Mesothelial cell of epicardium (in vitro differentiated cells): ENCODE data around the gene RNF225. TPM values are rescaled to one million over a fixed set of nuclear protein-coding genes. Genes with fewer than 3 reads are reported as not detected.
"Not testable (repeated sequence)": the region's sequence is repeated elsewhere in the genome, so short reads cannot be mapped to it uniquely, and the experiment has no call there.

ENCODE experiments used
- DNase-seq, 2 experiments: peaks; one replicate each; pipeline ENCODE4 v3.0.0; 2021; ENCODE audit warnings: low spot score in 2 of 2; ENCODE audit not compliant: unreplicated experiment in 2 of 2
- H3K27ac Mint-ChIP-seq: 2 replicates; pipeline ENCODE4 v1.8.0; 2021; ENCODE audit warnings: mixed read lengths
- H3K27me3 Mint-ChIP-seq: 2 replicates; pipeline ENCODE4 v1.8.0; 2021; ENCODE audit warnings: low read depth, mixed read lengths
- H3K36me3 Mint-ChIP-seq: 2 replicates; pipeline ENCODE4 v1.8.0; 2021; ENCODE audit warnings: mixed read lengths
- H3K4me1 Mint-ChIP-seq: 2 replicates; pipeline ENCODE4 v1.8.0; 2021; ENCODE audit warnings: mixed read lengths
- H3K4me3 Mint-ChIP-seq: 2 replicates; pipeline ENCODE4 v1.8.0; 2021; ENCODE audit warnings: mild to moderate bottlenecking, moderate library complexity, mixed read lengths
- H3K9me3 Mint-ChIP-seq: 2 replicates; pipeline ENCODE4 v1.8.0; 2021; ENCODE audit warnings: mixed read lengths
- CTCF ChIP-seq: fragments of 200-600 bp; sonication (generic); IDR thresholded peaks from one replicate; pipeline ENCODE4 v1.5.0; 2021; ENCODE audit warnings: antibody characterized with exemption; ENCODE audit not compliant: unreplicated experiment
- microRNA-seq: library from miRNA; unstranded; fragments of <30 nt; microRNA quantifications from one replicate; pipeline ENCODE4 v1.2.0, GENCODE V29; 2021; ENCODE audit warnings: inconsistent platforms, mixed read lengths
- total RNA-seq: library from RNA; stranded (reverse); gene quantifications from 3 replicates; pipeline ENCODE4 v1.2.1, GENCODE V29; 2021

Gene RNF225
- total RNA-seq, 1 donor from 2014 or later = 0.83 TPM

DNA sequence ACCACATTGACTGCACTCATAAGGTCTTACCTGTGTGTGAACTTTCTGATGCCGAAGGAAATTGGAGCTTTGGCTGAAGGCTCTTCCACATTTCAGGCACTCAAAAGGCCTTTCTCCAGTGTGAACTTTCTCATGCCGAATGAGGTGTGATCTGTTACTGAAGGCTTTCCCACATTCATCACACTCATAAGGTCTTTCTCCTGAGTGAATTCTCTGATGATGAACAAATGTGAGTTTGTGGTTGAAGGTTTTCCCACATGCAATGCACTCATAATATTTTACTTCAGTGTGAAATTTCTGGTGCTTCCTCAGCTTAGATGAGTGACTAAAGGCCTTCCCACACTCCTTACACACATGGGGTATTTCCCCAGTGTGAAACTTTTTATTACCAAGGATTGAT, 38.8 kb downstream of the RNF225 start:
- Mint-ChIP-seq H3K36me3 (peaks cover 85% of the 10 kb centered on the region), H3K27ac (no peak overlapping the region), H3K9me3 (peaks cover 71% of the 10 kb centered on the region), H3K4me1 (peaks cover 2% of the 10 kb centered on the region), H3K27me3 (peaks cover 5% of the 10 kb centered on the region), H3K4me3 (no peak overlapping the region)
- TF ChIP-seq CTCF = no peak
- no peak for DNase-seq

DNA sequence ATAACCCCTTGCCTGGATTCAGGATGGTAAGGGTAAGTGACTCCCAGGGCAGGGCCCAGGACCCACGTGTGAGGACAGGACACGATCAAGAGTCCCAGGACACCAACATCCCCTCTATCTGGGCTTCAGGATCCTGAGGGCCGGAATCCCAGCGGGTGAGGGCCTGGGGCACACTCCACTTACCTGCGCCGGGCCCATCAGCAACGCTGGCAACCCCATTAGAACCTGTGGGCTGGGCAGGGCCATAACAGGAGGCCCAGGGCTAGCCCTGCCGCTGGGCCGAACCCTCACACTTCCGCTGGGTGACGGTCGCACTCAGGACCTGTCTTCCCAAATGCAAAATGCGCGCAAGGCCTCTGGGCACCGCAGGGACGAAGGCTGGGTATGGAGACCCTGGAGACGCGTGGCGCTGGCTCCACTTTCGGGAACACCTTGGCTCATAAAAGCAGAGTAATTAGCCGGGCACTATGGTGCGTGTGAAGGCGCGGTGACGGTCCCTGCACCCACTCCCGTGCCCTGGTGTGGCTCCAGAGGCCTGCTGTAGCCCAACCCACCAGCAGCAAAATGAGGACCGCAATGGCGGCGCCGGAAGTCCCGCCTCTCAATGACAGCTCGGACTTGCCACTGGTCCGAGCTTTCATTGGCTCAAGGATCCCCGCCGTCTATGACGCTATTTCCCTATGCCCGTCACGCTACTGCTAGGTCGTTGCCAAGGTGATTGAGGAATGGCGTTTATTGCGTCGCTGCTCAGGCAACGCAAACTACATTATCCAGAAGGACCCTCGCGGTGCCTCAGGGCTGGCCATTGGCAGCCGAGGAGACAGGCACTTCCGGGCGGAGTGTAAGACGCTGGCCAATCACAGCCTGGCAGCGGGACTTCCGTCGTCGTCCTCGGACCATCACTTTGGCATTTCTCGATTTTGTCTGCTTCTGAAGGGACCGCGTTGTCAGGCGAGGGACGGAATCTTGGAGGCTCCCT, 44.4 kb downstream of the RNF225 start, which contains the start of gene ZNF132:
ZNF132 (minus strand) TSS at position 578 of the 979 bp plus-strand sequence; CDS start at position 246, 332 bp downstream.
- Mint-ChIP-seq H3K4me3 (peak within 1 kb of the TSS; percentile 84), H3K27me3 (peaks cover 45% of the 10 kb centered on the region), H3K27ac (peak within 1 kb of the TSS; percentile 94), H3K9me3 (peaks cover 62% of the 10 kb centered on the region), H3K4me1 (peaks cover 13% of the 10 kb centered on the region), H3K36me3 (peaks cover 52% of the 10 kb centered on the region)
- DNase-seq = peak; percentile 84 to 85
- TF ChIP-seq CTCF = no peak

DNA sequence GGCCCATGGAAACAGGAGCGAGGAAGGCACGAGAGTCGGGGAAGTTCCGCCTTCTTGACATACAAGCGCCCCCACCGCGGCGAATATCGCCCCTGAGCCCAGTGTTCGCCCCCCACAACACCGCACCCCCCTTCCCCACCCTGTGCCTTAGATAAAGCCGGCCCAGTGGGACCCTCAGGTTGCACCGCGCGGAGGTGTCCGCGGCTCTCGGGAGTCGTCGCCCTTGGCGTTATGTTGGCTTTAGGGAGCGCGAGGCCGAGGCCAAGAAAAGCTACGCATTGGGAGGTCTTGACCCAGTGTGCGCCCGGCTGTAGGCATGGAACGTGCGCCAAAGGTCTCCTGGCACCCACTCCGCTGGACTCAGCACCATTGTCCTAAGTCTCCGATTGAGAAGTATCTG, 45.1 kb downstream of the RNF225 start:
- H3K4me3 Mint-ChIP-seq = peak overlapping the region; percentile 84
- H3K27me3 Mint-ChIP-seq = peaks cover 50% of the 10 kb centered on the region
- no peak for DNase-seq
- H3K4me1 Mint-ChIP-seq = peaks cover 13% of the 10 kb centered on the region
- H3K9me3 Mint-ChIP-seq = peaks cover 55% of the 10 kb centered on the region
- TF ChIP-seq CTCF = no peak
- peak overlapping the region; percentile 94 for H3K27ac Mint-ChIP-seq
- peaks cover 45% of the 10 kb centered on the region for H3K36me3 Mint-ChIP-seq

DNA sequence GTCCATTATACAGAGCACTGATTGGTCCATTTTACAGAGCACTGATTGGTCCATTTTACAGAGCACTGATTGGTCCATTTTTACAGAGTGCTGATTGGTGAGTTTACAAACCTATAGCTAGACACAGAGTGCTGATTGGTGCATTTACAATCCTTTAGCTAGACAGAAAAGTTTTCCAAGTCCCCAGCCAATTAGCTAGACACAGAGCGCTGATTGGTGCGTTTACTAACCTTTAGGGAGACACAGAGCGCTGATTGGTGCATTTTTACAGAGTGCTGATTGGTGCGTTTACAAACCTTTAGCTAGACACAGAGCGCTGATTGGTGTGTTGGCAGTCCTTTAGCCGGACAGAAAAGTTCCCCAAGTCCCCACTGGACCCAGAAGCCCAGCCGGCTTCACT, 47.5 kb downstream of the RNF225 start:
- not testable (repeated sequence) for H3K27ac Mint-ChIP-seq, DNase-seq, H3K4me3 Mint-ChIP-seq
- Mint-ChIP-seq H3K4me1 (peaks cover 13% of the 10 kb centered on the region), H3K9me3 (peaks cover 38% of the 10 kb centered on the region), H3K27me3 (peaks cover 64% of the 10 kb centered on the region), H3K36me3 (peaks cover 22% of the 10 kb centered on the region)

Small RNA genes lying within 50 kb of the gene (microRNA-seq; reads per million reads assigned to microRNA genes)
- not detected for gene MIR4754

Other genes with a start within 250 kb of the RNF225 start
- gene ZNF329, start 244.9 kb upstream of the RNF225 start, total RNA-seq = 13.6 to 15.0 TPM (median 14.6 TPM) in 3 replicates
- gene ZNF274, start 212.6 kb upstream of the RNF225 start, total RNA-seq = 27.4 to 30.6 TPM (median 27.9 TPM) in 3 replicates
- gene ZNF544, start 166.7 kb upstream of the RNF225 start, total RNA-seq = 62.7 to 63.5 TPM (median 63.3 TPM) in 3 replicates
- gene ZNF8, start 116.7 kb upstream of the RNF225 start, total RNA-seq = 21.6 to 22.1 TPM (median 21.9 TPM) in 3 replicates
- gene ERVK3-1, start 90.3 kb upstream of the RNF225 start, total RNA-seq = 31.9 to 38.6 TPM (median 35.8 TPM) in 3 replicates
- gene ZSCAN22, start 68.7 kb upstream of the RNF225 start, total RNA-seq = 3.6 to 3.8 TPM (median 3.7 TPM) in 3 replicates
- 12.3 to 15.5 TPM (median 13.1 TPM) in 3 replicates for gene A1BG, start 42.2 kb upstream of the RNF225 start, total RNA-seq
- 6.6 to 7.6 TPM (median 6.9 TPM) in 3 replicates for gene ZNF497, start 32.9 kb upstream of the RNF225 start, total RNA-seq
- gene ZNF837, start 14.6 kb upstream of the RNF225 start, total RNA-seq = 3.1 to 4.2 TPM (median 3.9 TPM) in 3 replicates
- gene RPS5, start 8.4 kb upstream of the RNF225 start, total RNA-seq = 985 to 1,018 TPM (median 1,016 TPM) in 3 replicates
- gene ZNF584, start 13.0 kb downstream of the RNF225 start, total RNA-seq = 12.0 to 16.4 TPM (median 15.3 TPM) in 3 replicates
- gene ZNF132, start 44.5 kb downstream of the RNF225 start, total RNA-seq = 4.2 to 4.8 TPM (median 4.4 TPM) in 3 replicates
- gene ZNF324B, start 56.0 kb downstream of the RNF225 start, total RNA-seq = 8.0 to 8.8 TPM (median 8.2 TPM) in 3 replicates
- gene ZNF324, start 71.4 kb downstream of the RNF225 start, total RNA-seq = 12.1 to 13.4 TPM (median 12.6 TPM) in 3 replicates
- gene ZNF446, start 80.7 kb downstream of the RNF225 start, total RNA-seq = 17.3 to 18.0 TPM (median 17.4 TPM) in 3 replicates
- 12.5 to 14.2 TPM (median 14.2 TPM) in 3 replicates for gene SLC27A5, start 116.3 kb downstream of the RNF225 start, total RNA-seq
- 24.4 to 27.1 TPM (median 24.9 TPM) in 3 replicates for gene ZBTB45, start 124.2 kb downstream of the RNF225 start, total RNA-seq
- gene TRIM28, start 148.4 kb downstream of the RNF225 start, total RNA-seq = 577 to 599 TPM (median 579 TPM) in 3 replicates
- 82.9 to 86.5 TPM (median 84.3 TPM) in 3 replicates for gene CHMP2A, start 159.4 kb downstream of the RNF225 start, total RNA-seq
- gene UBE2M, start 163.0 kb downstream of the RNF225 start, total RNA-seq = 66.2 to 74.7 TPM (median 73.4 TPM) in 3 replicates
- 42.6 to 43.9 TPM (median 42.8 TPM) in 3 replicates for gene MZF1, start 177.7 kb downstream of the RNF225 start, total RNA-seq